Measurements from ENCODE around the gene KPNB1. TPM values are rescaled to one million over a fixed set of nuclear protein-coding genes. Genes with fewer than 3 reads are reported as not detected.

The KPNB1 gene
- total and polyA plus RNA-seq, 10 of the 15 experiments (the other 5 are each of a cell fraction or from before 2014, with no cell fraction given) = 67.8 to 525 (median 246) TPM

DNA sequence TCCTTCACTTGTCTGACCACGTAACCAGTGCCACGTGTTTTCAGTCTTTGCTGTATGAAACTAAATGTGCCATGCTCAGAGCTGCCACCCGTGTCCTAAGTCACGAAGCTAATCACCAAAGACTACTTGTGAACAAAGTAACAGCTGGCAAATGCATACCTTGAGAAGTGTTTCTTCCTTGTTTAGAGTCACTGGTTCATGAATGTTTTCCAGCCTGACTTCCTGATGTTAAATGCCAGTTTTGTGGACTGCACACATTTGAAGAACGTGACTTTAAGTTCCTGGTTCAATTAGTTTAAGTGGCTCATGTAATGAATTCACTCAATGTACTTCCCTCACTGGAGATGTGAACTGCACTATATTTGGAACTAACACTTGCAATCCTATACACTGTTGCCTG is 19.9 kb upstream of the KPNB1 start:
- DNase-seq (ENCODE audit: low read depth, low spot score) (no peak), FAIRE-seq (no peak), ATAC-seq (no peak)
- no peaks in the 10 kb centered on the region for H4K20me1 ChIP-seq (ENCODE audit: control insufficient read depth, insufficient read depth)
- no peaks in the 10 kb centered on the region for H3K27me3 ChIP-seq (replicated peaks in 1 of 2; ENCODE audit: control insufficient read depth in 2 of 2, insufficient read depth in 2 of 2, low read length in 1 of 2)
- POLR2A ChIA-PET = no interaction called here
- H3K27ac ChIP-seq (ENCODE audit: control insufficient read depth, insufficient read depth) = no peak overlapping the region
- no peaks in the 10 kb centered on the region for H3K79me2 ChIP-seq (ENCODE audit: control insufficient read depth, insufficient read depth, low read length)
- SMC1A ChIA-PET (ENCODE audit: uncharacterized antibody, unreplicated experiment) = interaction anchor here (0.9 to 1.2 kb wide), 2 partner anchors 13 to 14 kb away, joined by 4 read pairs; no protein-coding TSS in a partner anchor
- no peak overlapping the region for H3K4me3 ChIP-seq
- H3K9ac ChIP-seq (ENCODE audit: control insufficient read depth, insufficient read depth, low read length) = no peak overlapping the region
- TF ChIP-seq BCL11A (IDR thresholded peaks at IDR 0.05; ENCODE audit: low read depth, low read length) = no peak
- no peak for TF ChIP-seq EZH2 (IDR thresholded peaks at IDR 0.05; ENCODE audit: borderline replicate concordance, control insufficient read depth, low read depth, low read length)
- TF ChIP-seq NBN (IDR thresholded peaks at IDR 0.05) = no peak
- TF ChIP-seq, protein P1, sequence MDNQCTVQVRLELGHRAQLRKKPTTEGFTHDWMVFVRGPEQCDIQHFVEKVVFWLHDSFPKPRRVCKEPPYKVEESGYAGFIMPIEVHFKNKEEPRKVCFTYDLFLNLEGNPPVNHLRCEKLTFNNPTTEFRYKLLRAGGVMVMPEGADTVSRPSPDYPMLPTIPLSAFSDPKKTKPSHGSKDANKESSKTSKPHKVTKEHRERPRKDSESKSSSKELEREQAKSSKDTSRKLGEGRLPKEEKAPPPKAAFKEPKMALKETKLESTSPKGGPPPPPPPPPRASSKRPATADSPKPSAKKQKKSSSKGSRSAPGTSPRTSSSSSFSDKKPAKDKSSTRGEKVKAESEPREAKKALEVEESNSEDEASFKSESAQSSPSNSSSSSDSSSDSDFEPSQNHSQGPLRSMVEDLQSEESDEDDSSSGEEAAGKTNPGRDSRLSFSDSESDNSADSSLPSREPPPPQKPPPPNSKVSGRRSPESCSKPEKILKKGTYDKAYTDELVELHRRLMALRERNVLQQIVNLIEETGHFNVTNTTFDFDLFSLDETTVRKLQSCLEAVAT (IDR thresholded peaks at IDR 0.05) = no peak
- no peak for TF ChIP-seq NR2C2 (IDR thresholded peaks at IDR 0.05; ENCODE audit: borderline replicate concordance, control insufficient read depth, insufficient read length, low read depth)
- no peak for TF ChIP-seq GABPA (IDR thresholded peaks at IDR 0.05; ENCODE audit: low read depth)
- TF ChIP-seq, protein P2, sequence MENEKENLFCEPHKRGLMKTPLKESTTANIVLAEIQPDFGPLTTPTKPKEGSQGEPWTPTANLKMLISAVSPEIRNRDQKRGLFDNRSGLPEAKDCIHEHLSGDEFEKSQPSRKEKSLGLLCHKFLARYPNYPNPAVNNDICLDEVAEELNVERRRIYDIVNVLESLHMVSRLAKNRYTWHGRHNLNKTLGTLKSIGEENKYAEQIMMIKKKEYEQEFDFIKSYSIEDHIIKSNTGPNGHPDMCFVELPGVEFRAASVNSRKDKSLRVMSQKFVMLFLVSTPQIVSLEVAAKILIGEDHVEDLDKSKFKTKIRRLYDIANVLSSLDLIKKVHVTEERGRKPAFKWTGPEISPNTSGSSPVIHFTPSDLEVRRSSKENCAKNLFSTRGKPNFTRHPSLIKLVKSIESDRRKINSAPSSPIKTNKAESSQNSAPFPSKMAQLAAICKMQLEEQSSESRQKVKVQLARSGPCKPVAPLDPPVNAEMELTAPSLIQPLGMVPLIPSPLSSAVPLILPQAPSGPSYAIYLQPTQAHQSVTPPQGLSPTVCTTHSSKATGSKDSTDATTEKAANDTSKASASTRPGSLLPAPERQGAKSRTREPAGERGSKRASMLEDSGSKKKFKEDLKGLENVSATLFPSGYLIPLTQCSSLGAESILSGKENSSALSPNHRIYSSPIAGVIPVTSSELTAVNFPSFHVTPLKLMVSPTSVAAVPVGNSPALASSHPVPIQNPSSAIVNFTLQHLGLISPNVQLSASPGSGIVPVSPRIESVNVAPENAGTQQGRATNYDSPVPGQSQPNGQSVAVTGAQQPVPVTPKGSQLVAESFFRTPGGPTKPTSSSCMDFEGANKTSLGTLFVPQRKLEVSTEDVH (IDR thresholded peaks at IDR 0.05; ENCODE audit: low read depth, partially characterized antibody) = no peak
- no peak for TF ChIP-seq SMC3 (IDR thresholded peaks at IDR 0.05; ENCODE audit: borderline replicate concordance, low read length)
- TF ChIP-seq, protein P3, sequence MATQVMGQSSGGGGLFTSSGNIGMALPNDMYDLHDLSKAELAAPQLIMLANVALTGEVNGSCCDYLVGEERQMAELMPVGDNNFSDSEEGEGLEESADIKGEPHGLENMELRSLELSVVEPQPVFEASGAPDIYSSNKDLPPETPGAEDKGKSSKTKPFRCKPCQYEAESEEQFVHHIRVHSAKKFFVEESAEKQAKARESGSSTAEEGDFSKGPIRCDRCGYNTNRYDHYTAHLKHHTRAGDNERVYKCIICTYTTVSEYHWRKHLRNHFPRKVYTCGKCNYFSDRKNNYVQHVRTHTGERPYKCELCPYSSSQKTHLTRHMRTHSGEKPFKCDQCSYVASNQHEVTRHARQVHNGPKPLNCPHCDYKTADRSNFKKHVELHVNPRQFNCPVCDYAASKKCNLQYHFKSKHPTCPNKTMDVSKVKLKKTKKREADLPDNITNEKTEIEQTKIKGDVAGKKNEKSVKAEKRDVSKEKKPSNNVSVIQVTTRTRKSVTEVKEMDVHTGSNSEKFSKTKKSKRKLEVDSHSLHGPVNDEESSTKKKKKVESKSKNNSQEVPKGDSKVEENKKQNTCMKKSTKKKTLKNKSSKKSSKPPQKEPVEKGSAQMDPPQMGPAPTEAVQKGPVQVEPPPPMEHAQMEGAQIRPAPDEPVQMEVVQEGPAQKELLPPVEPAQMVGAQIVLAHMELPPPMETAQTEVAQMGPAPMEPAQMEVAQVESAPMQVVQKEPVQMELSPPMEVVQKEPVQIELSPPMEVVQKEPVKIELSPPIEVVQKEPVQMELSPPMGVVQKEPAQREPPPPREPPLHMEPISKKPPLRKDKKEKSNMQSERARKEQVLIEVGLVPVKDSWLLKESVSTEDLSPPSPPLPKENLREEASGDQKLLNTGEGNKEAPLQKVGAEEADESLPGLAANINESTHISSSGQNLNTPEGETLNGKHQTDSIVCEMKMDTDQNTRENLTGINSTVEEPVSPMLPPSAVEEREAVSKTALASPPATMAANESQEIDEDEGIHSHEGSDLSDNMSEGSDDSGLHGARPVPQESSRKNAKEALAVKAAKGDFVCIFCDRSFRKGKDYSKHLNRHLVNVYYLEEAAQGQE (IDR thresholded peaks at IDR 0.05; ENCODE audit: low read depth, low read length) = no peak
- H2AFZ ChIP-seq (ENCODE audit: control insufficient read depth, low read depth, low read length) = no peak overlapping the region
- CTCF ChIA-PET = interaction anchor here (1.2 kb wide), 1 partner anchor 11 kb away, joined by 3 read pairs; no protein-coding TSS in a partner anchor
- no peak overlapping the region for H3K4me2 ChIP-seq (ENCODE audit: control insufficient read depth, insufficient read depth)
- in situ Hi-C loops (cut with MboI) = no loop called here
- intact Hi-C loops (cut with micrococcal nuclease; ENCODE audit: unreplicated experiment) = no loop called here
- no peaks in the 10 kb centered on the region for H3K9me3 ChIP-seq (replicated peaks; ENCODE audit: control insufficient read depth, insufficient read depth, low read length)
- peaks cover 0 to 4% of the 10 kb centered on the region in 2 experiments; a peak in 1 of 4 replicates for H3K36me3 ChIP-seq (ENCODE audit: control insufficient read depth in 2 of 2, insufficient read depth in 2 of 2, low read length in 1 of 2)
- 87% methylated on average over 5 of the region's 5 CpGs for WGBS (ENCODE audit: insufficient coverage, insufficient replicate concordance, low lambda C conversion rate, missing lambda C conversion rate)
- no TSS peak for BruUV-seq (replicated peaks)
- H3K4me1 ChIP-seq (ENCODE audit: control insufficient read depth, insufficient read depth, low read length) = no peaks in the 10 kb centered on the region
- RAD21 ChIA-PET (ENCODE audit: unreplicated experiment) = no interaction called here

Data from GM12878 (cell line).